Activated CD4-positive, alpha-beta T cell treated with anti-CD3 and anti-CD28 coated beads, Interleukin-2, amount 10 ng/mL, durations not matched to agents 24 days and 14 days (primary cell): Measurements from ENCODE around the gene WDHD1. TPM values are rescaled to one million over a fixed set of nuclear protein-coding genes. Genes with fewer than 3 reads are reported as not detected.
A peak's percentile ranks its signal among the peaks of the same experiment; 100 is the strongest.
"Not testable (repeated sequence)": the region's sequence is repeated elsewhere in the genome, so short reads cannot be mapped to it uniquely, and the experiment has no call there.

Experiments
- DNase-seq: peaks from one replicate; pipeline ENCODE4 v3.0.0; 2022
- H3K27ac Mint-ChIP-seq: one replicate; pipeline ENCODE4 v1.8.0; 2022; ENCODE audit warnings: mild to moderate bottlenecking, mixed read lengths
- H3K27me3 Mint-ChIP-seq: one replicate; pipeline ENCODE4 v1.8.0; 2022; ENCODE audit warnings: mixed read lengths
- H3K36me3 Mint-ChIP-seq: one replicate; pipeline ENCODE4 v1.8.0; 2022; ENCODE audit warnings: low read depth, mild to moderate bottlenecking, mixed read lengths
- H3K4me1 Mint-ChIP-seq: one replicate; pipeline ENCODE4 v1.8.0; 2021; ENCODE audit warnings: mixed read lengths
- H3K4me3 Mint-ChIP-seq: one replicate; pipeline ENCODE4 v1.8.0; 2022; ENCODE audit warnings: mild to moderate bottlenecking, moderate library complexity, mixed read lengths
- H3K9me3 Mint-ChIP-seq: one replicate; pipeline ENCODE4 v1.8.0; 2021; ENCODE audit warnings: mixed read lengths
- intact Hi-C: fragments of 100-400 bp; cut with micrococcal nuclease; formaldehyde crosslinking; loops from one replicate; pipeline ENCODE4 v1.15.1; 2023
- total RNA-seq: library from RNA; stranded (reverse); gene quantifications from 2 replicates; pipeline ENCODE4 v1.2.3, GENCODE V29; 2022

WDHD1 gene
- total RNA-seq, 1 donor from 2014 or later: 63.0 TPM

DNA sequence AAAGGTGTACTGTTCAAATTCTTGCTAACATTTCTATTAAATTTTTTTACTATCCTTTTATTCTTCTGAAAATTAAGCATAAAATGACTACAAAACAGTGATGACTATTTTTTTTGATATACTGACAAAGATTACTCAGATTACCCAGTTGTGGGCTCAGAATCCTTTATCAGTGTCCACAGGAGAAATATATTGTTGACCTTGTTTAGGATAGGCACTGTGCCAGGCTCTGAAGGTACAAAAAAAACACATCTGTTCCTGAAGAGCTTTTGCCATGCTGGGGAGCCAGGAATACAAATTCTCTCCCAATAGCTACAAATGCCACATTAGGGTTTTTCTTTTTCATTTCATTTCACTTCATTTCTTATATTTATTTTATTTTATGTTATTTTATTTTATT is 97.3 kb downstream of the WDHD1 start:
- no peak overlapping the region for H3K4me3 Mint-ChIP-seq

DNA sequence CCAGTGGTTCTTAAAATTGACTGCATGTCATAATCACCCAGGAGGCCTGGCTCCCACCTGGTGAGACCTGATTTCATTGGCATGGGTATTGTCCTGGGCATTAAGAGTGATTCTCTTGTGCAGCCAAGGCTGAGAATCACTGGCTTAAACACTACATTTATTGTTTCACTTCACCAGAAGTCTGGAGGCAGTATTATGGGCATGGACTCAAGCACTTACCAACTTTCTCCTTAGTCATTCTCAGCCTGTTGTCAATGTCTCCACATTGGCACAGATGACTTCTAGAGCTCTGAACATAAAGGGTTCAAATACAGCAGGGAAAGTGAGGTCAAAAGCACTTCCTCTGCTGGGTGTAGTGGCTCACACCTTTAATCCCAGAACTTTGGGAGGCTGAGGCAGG is 98.7 kb downstream of the WDHD1 start:
- no peak overlapping the region for H3K4me3 Mint-ChIP-seq
- DNase-seq: no peak
- H3K27me3 Mint-ChIP-seq: no peaks in the 10 kb centered on the region
- intact Hi-C loops: no loop called here
- peaks cover 6% of the 10 kb centered on the region for H3K36me3 Mint-ChIP-seq
- peaks cover 3% of the 10 kb centered on the region for H3K4me1 Mint-ChIP-seq
- H3K9me3 Mint-ChIP-seq: no peaks in the 10 kb centered on the region
- H3K27ac Mint-ChIP-seq: no peak overlapping the region

More for the DNA sequence above, 97.3 kb downstream of the WDHD1 start:
- H3K27ac Mint-ChIP-seq: no peak overlapping the region
- H3K9me3 Mint-ChIP-seq: no peaks in the 10 kb centered on the region
- no peak for DNase-seq
- intact Hi-C loops: no loop called here
- H3K36me3 Mint-ChIP-seq: peaks cover 6% of the 10 kb centered on the region
- H3K4me1 Mint-ChIP-seq: peaks cover 3% of the 10 kb centered on the region
- H3K27me3 Mint-ChIP-seq: no peaks in the 10 kb centered on the region

DNA sequence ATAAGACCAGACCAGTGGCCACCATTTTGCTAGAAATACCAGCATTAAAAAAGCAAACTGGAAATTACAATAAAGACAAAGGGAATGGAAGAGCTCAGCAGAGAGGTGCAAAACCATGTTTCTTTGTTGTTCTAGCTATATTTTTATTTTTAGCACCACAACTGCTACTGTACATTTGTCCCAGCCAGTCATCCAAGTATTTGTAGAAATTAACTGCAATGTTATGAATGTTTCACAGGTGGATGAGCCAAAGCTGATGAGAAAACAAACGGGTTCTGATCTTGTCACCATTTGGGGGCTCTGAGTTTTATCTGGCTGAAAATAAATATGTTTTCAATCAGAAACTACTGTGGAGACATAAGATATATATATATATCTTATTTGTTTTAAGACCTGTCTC is 99.3 kb downstream of the WDHD1 start:
- intact Hi-C loops: no loop called here
- no peak overlapping the region for H3K4me3 Mint-ChIP-seq
- DNase-seq: no peak
- H3K36me3 Mint-ChIP-seq: peaks cover 6% of the 10 kb centered on the region
- H3K4me1 Mint-ChIP-seq: peaks cover 4% of the 10 kb centered on the region
- no peak overlapping the region for H3K27ac Mint-ChIP-seq
- no peaks in the 10 kb centered on the region for H3K27me3 Mint-ChIP-seq
- H3K9me3 Mint-ChIP-seq: no peaks in the 10 kb centered on the region

DNA sequence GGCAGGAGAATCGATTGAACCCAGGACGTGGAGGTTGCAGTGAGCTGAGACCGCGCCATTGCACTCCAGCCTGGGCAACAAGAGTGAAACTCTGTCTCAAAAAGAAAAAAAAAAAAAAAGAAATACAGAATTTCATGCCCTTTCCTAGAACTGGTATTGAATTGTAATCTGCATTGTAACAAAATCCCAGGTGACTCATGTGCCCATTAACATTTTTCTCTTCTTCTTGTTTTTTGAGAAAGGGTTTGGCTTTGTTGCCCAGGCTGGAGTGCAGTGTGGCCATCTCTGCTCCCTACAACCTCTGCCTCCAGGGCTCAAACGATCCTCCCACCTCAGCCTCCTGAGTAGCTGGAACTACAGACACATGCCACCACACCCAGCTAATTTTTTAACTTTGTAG is 100.3 kb downstream of the WDHD1 start:
- H3K4me1 Mint-ChIP-seq, H3K9me3 Mint-ChIP-seq, H3K27ac Mint-ChIP-seq, H3K27me3 Mint-ChIP-seq, H3K4me3 Mint-ChIP-seq, DNase-seq, intact Hi-C loops, H3K36me3 Mint-ChIP-seq: not testable (repeated sequence)

DNA sequence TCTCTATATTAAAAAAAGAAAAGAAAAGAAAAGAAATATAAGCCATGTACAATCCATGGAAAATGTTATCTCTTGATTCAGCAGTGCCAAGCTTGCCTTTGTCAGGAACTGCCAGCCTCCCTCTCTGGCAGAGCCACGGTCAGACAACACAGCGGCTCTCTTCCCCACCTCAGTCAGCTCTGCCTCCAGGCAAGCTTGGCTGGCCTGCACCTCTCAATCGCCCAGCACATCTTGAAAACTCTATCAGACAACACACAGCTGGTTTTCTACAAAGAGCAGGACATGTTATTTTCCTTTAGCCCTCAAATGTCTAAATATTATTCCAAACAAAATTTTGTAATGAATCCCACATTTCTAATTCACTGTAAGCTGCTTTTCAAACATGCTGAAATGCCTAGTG is 104.3 kb downstream of the WDHD1 start:
- Mint-ChIP-seq H3K9me3 (no peaks in the 10 kb centered on the region), H3K36me3 (peaks cover 4% of the 10 kb centered on the region), H3K27ac (no peak overlapping the region), H3K4me3 (no peak overlapping the region), H3K27me3 (no peaks in the 10 kb centered on the region), H3K4me1 (peaks cover 5% of the 10 kb centered on the region)
- no peak for DNase-seq
- intact Hi-C loops: no loop called here

DNA sequence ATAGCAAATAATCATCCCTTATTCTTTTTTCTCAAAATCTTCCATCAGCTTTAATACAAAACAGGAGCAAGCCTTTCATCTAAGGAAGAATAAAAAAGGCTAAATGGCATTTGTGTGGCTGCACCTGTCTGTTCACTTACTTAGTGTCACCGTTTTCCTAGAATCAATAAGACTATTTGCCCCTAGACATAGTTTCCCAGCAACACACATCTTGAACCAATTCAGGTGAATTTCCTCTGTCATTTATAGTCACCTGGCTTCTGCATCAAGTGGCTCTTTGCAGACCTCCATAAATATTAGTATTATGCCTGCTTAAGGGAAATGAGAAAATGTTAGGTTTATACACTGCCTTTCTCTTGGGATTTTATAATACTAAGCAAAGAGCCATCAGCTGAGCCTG is 106.8 kb downstream of the WDHD1 start:
- Mint-ChIP-seq H3K27me3 (no peaks in the 10 kb centered on the region), H3K4me3 (no peak overlapping the region), H3K27ac (no peak overlapping the region), H3K4me1 (peaks cover 5% of the 10 kb centered on the region), H3K9me3 (no peaks in the 10 kb centered on the region), H3K36me3 (peaks cover 2% of the 10 kb centered on the region)
- intact Hi-C loops: no loop called here
- no peak for DNase-seq

DNA sequence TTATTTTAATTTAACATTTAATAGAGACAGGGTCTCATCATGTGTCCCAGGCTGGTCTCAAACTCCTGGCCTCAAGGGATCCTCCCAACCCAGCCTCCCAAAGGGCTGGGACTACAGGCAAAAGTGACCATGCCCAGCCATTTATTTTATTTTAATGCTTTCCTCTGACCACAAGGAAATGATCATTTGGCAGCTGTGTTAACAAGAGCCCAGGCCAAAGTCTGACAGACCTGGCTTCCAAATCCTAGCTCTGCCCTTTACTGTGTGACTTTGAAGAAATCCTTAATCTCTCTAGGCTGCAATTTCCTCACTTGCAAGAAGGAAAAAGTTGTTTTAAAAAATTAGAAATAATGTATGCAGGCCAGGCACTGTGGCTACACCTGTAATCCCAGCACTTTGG is 107.6 kb downstream of the WDHD1 start:
- Mint-ChIP-seq H3K4me1 (peaks cover 5% of the 10 kb centered on the region), H3K27me3 (no peaks in the 10 kb centered on the region), H3K36me3 (no peaks in the 10 kb centered on the region), H3K27ac (no peak overlapping the region), H3K4me3 (no peak overlapping the region), H3K9me3 (no peaks in the 10 kb centered on the region)
- intact Hi-C loops: no loop called here
- DNase-seq: no peak

DNA sequence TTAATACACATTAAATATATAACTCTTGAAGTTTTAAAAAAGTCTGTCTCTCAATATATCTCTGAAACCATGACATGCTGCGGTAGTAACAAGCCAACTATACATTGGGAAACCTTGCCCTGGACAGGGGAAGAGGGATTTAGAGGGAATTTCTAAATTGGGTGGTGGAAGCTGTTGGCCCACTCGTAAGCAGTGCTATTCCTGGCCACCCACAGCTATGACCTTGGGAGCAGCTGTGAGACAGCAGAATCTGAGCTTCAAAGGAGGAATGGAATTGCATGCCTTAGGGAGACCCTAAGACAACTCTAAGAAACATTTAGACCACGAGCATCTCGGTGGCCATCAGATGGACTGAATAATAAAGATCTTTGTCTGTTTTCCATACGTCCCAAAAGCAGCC is 108.5 kb downstream of the WDHD1 start:
- DNase-seq: no peak
- H3K27ac Mint-ChIP-seq: no peak overlapping the region
- no peaks in the 10 kb centered on the region for H3K9me3 Mint-ChIP-seq
- peaks cover 5% of the 10 kb centered on the region for H3K4me1 Mint-ChIP-seq
- no peaks in the 10 kb centered on the region for H3K27me3 Mint-ChIP-seq
- H3K4me3 Mint-ChIP-seq: no peak overlapping the region
- intact Hi-C loops: no loop called here
- H3K36me3 Mint-ChIP-seq: no peaks in the 10 kb centered on the region

DNA sequence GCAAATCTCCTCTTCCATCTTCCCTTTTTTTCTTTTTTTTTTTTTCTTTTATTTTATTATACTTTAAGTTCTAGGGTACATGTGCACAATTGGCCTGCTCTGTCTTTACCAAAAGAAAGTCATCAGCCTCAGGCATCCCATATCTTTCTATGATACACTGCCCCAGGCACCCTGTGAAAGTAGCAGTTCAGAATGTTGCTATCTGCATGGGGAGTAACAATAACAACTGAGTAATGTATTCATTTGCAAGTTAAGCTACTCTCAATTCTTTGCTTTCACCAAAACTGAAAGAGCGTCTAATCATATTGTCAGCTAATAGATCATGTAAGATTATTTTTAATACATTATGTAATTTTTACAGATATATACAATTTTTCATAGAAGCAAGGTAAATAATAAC is 110.8 kb downstream of the WDHD1 start:
- Mint-ChIP-seq H3K36me3 (no peaks in the 10 kb centered on the region), H3K27ac (no peak overlapping the region), H3K27me3 (no peaks in the 10 kb centered on the region), H3K4me3 (no peak overlapping the region), H3K4me1 (no peaks in the 10 kb centered on the region), H3K9me3 (no peaks in the 10 kb centered on the region)
- no peak for DNase-seq
- intact Hi-C loops: no loop called here

DNA sequence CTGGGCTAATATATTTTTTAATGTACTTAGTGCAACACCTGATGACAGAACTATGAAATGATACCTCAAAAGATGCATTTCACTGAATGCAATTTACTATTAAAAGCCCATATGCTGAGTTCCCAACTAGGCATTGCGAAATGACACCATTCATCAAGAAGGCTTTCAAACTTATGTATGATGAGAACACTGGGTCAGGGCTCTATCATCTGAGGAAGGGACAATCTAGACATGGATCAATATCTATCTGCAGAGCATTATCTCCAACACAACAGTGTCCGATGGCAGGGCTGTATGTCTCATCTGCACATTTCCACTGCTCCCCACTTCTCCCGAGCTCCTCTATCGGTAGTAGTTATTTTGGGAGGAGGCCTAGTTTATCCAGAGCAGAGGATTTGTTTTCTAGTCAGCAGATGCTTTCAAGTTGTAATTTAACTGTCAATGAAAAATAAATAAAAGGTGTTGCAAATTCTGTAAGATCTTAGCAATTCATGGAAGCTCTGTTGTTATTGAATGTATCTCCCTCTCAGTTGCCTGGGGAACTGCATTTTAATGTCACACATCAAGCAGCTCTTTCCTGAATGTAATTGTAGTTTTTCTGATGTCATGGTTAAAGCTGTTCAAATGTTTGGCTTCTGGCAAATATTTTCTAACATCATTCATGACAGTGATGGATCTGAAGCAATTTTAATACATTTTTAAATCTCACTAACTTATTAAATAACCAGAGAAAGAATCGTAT is 116.9 kb downstream of the WDHD1 start:
- H3K27ac Mint-ChIP-seq: no peak overlapping the region
- no peak overlapping the region for H3K4me3 Mint-ChIP-seq
- DNase-seq: no peak
- intact Hi-C loops: no loop called here
- H3K4me1 Mint-ChIP-seq: peaks cover 27% of the 10 kb centered on the region
- H3K27me3 Mint-ChIP-seq: no peaks in the 10 kb centered on the region
- H3K9me3 Mint-ChIP-seq: peaks cover 5% of the 10 kb centered on the region
- no peaks in the 10 kb centered on the region for H3K36me3 Mint-ChIP-seq

DNA sequence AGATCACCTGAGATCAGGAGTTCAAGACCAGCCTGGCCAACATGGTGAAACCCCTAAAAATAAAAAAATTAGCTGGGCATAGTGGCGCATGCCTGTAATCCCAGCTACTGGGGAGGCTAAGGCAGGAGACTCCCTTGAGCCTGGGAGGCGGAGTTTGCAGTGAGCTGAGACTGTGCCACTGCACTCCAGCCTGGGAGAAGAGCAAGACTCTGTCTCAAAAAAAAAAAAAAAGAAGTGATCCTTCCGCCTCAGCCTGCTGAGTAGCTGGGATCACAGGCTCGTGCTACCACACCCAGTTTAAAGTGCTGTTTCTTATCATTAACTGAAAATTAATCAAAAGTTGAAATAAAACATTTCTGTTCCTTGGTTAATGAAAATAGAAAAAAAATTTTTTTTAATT is 117.9 kb downstream of the WDHD1 start:
- intact Hi-C loops, DNase-seq, H3K27ac Mint-ChIP-seq, H3K36me3 Mint-ChIP-seq, H3K27me3 Mint-ChIP-seq, H3K9me3 Mint-ChIP-seq, H3K4me3 Mint-ChIP-seq: not testable (repeated sequence)
- peaks cover 27% of the 10 kb centered on the region for H3K4me1 Mint-ChIP-seq

DNA sequence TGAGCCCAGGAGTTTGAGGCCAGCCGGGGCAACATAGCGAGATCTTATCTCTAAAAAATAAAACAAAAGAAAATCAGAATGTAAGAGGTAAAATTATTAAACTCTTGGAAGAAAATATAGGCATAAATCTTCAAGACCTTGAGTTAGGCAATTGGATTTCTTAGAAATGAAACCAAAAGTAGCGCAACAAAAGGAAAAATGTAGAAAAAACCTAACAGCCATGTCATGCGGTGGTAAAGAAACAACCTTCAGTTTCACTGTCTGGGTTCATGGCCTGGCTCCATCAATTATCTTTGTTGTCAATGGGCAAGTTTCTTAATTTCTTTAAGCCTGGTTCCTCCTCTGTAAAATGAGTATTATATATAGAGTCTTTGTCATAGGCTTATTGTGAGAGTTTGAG is 118.7 kb downstream of the WDHD1 start:
- peak overlapping the region; percentile 85 for H3K27ac Mint-ChIP-seq
- peaks cover 29% of the 10 kb centered on the region for H3K4me1 Mint-ChIP-seq
- peaks cover 5% of the 10 kb centered on the region for H3K9me3 Mint-ChIP-seq
- DNase-seq: peak; percentile 78
- no peaks in the 10 kb centered on the region for H3K36me3 Mint-ChIP-seq
- H3K27me3 Mint-ChIP-seq: no peaks in the 10 kb centered on the region
- H3K4me3 Mint-ChIP-seq: peak overlapping the region; percentile 66
- intact Hi-C loops: no loop called here

DNA sequence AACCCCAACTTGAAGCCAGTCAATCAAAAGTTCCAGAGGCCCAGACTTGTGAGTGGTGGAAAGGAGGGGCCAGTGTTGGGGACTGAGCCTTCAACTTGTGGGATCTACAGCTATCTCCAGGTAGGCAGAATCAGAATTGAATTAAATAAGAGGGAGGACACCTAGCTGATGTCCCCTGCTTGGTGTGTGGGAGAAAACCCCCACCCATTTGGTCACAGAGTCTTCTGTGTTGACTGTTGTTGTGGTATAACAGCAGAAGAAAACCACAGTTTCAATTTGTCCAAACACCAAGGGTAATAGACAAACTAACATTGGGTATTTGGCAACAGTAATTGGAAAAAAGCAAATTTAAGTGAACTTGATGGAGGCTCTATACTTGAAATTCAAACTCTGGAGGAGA is 120.8 kb downstream of the WDHD1 start:
- intact Hi-C loops: no loop called here
- peak overlapping the region; percentile 35 for H3K27ac Mint-ChIP-seq
- peak; percentile 64 for DNase-seq
- no peaks in the 10 kb centered on the region for H3K36me3 Mint-ChIP-seq
- H3K4me3 Mint-ChIP-seq: no peak overlapping the region
- H3K4me1 Mint-ChIP-seq: peaks cover 32% of the 10 kb centered on the region
- no peaks in the 10 kb centered on the region for H3K27me3 Mint-ChIP-seq
- peaks cover 5% of the 10 kb centered on the region for H3K9me3 Mint-ChIP-seq

DNA sequence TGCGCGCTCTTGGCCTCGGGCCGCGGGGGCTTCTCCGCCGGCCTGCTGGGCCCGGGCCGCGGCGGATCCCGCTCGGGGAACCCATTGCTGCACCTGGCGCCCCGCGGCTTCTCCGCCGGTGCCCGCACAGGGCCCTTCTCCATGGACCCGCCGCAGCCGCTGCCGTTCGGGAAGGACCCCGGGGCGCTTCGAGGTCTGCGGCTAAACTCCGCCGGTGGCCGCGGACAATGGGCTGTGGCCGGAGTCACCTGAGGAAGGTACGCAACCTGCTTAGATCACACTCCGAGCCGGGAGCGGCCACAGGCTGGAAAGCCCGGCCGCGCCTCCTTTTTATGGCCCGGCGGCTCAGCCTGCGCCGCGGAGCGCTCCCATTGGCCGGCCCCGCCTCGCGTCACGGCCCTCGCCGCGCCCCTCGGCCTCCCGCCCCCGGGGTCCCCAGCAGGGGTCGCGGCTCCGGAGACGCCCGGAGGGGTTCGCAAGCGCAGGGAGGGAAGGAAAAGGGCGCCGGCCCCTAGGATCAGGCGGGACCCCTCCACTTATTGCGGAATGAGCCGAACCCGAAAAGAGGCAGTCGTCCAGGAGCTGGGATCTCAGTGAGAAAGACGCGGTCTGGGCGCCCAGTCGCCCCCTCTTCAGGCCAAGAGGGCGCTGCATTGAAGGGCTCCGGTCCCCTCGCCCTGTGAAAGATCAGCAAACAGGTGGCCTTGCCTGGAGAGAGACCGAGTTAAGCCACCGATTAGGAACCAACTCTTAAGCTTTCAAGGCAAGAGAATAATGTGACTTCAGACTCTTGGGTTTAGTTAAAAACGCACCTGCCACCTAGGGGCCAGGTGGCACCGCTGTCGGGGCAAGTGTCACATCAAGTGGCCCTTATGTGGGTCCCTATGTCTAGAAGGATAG is 124.1 kb downstream of the WDHD1 start, which contains the start of gene GCH1:
Gene GCH1 (minus strand): TSS at position 306 of the 900 bp plus-strand sequence. CDS start 163 bp downstream, at position 143.
- peak within 1 kb of the TSS; percentile 88 for H3K27ac Mint-ChIP-seq
- peaks cover 12% of the 10 kb centered on the region for H3K36me3 Mint-ChIP-seq
- intact Hi-C loops: loop anchor here (1.0 to 5.0 kb wide), 9 partner anchors 21 to 465 kb away; partner anchors contain the start of genes GMFB, MAPK1IP1L, SAMD4A and SOCS4
- peaks cover 31% of the 10 kb centered on the region for H3K4me1 Mint-ChIP-seq
- H3K9me3 Mint-ChIP-seq: peaks cover 5% of the 10 kb centered on the region
- H3K4me3 Mint-ChIP-seq: peak within 1 kb of the TSS; percentile 90
- peak; percentile 95 for DNase-seq
- no peaks in the 10 kb centered on the region for H3K27me3 Mint-ChIP-seq
